ENCODE measurements around the gene PCDHB9. TPM values are rescaled to one million over a fixed set of nuclear protein-coding genes. Genes with fewer than 3 reads are reported as not detected.
"Not testable (repeated sequence)": the region's sequence is repeated elsewhere in the genome, so short reads cannot be mapped to it uniquely, and the experiment has no call there.

The PCDHB9 gene
- total and polyA plus RNA-seq, 7 donors, result under 0.01 to 6.2 (median 3.3) TPM; not detected in 1

DNA sequence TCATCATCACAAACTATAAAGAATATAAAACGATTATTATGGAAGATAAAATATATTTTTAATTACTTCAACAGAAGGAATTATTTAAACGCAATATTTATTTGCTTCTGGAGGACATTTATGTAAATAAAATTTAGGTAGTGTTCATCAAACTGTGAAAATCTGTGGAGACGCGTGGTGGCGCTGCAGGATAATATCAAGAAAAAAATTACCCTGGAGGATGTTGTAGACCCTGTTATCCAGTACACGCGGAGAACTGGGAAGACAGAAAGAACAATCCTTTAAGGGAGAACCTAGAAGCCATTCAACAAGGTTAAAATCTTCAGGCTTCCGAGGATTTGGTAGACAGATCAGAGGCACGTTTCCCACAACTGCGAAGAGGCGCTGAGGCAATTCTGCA is 21.5 kb downstream of the PCDHB9 start, which contains the start of gene PCDHB12:
TSS of gene PCDHB12 (plus strand) at position 242 of the 400 bp plus-strand sequence. CDS start 189 bp downstream, outside the sequence.
- no peak for TF ChIP-seq POLR2A (IDR thresholded peaks at IDR 0.05)
- TF ChIP-seq, protein P1, sequence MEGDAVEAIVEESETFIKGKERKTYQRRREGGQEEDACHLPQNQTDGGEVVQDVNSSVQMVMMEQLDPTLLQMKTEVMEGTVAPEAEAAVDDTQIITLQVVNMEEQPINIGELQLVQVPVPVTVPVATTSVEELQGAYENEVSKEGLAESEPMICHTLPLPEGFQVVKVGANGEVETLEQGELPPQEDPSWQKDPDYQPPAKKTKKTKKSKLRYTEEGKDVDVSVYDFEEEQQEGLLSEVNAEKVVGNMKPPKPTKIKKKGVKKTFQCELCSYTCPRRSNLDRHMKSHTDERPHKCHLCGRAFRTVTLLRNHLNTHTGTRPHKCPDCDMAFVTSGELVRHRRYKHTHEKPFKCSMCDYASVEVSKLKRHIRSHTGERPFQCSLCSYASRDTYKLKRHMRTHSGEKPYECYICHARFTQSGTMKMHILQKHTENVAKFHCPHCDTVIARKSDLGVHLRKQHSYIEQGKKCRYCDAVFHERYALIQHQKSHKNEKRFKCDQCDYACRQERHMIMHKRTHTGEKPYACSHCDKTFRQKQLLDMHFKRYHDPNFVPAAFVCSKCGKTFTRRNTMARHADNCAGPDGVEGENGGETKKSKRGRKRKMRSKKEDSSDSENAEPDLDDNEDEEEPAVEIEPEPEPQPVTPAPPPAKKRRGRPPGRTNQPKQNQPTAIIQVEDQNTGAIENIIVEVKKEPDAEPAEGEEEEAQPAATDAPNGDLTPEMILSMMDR (IDR thresholded peaks at IDR 0.05), result peak in 1 of 4 experiments; percentile 11
- H3K4me1 ChIP-seq, result no peaks in the 10 kb centered on the region
- no peaks in the 10 kb centered on the region for H3K36me3 ChIP-seq
- no peak within 1 kb of the TSS for H3K27ac ChIP-seq
- no peak for DNase-seq
- H3K4me3 ChIP-seq, result peak within 1 kb of the TSS in 1 of 4 donors; percentile 26
- peaks cover 0 to 4% (median 0%) of the 10 kb centered on the region in 3 donors for H3K27me3 ChIP-seq
- WGBS, 2 donors, result 24 to 34% methylated on average over 11 of the region's 11 CpGs
- intact Hi-C loops (cut with DNase I), result no loop called here
- peaks cover 8 to 48% (median 11%) of the 10 kb centered on the region in 4 donors for H3K9me3 ChIP-seq

DNA sequence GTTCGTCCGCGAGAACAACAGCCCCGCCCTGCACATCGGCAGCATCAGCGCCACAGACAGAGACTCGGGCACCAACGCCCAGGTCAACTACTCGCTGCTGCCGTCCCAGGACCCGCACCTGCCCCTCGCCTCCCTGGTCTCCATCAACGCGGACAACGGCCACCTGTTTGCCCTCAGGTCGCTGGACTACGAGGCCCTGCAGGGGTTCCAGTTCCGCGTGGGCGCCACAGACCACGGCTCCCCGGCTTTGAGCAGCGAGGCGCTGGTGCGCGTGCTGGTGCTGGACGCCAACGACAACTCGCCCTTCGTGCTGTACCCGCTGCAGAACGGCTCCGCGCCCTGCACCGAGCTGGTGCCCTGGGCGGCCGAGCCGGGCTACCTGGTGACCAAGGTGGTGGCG is 23.3 kb downstream of the PCDHB9 start:
- WGBS, 2 donors, result 45 to 69% methylated on average over 39 of the region's 39 CpGs
- peaks cover 8 to 50% (median 11%) of the 10 kb centered on the region in 4 donors for H3K9me3 ChIP-seq
- H3K36me3 ChIP-seq; DNase-seq; H3K4me1 ChIP-seq; H3K4me3 ChIP-seq; H3K27ac ChIP-seq; intact Hi-C loops (cut with DNase I); H3K27me3 ChIP-seq: not testable (repeated sequence)

DNA sequence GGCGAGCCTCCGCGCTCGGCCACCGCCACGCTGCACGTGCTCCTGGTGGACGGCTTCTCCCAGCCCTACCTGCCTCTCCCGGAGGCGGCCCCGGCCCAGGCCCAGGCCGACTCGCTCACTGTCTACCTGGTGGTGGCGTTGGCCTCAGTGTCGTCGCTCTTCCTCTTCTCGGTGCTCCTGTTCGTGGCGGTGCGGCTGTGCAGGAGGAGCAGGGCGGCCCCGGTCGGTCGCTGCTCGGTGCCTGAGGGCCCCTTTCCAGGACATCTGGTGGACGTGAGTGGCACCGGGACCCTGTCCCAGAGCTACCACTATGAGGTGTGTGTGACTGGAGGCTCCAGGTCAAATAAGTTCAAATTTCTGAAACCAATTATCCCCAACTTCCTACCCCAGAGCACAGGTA is 23.9 kb downstream of the PCDHB9 start:
- peaks cover 8 to 51% (median 12%) of the 10 kb centered on the region in 4 donors for H3K9me3 ChIP-seq
- H3K27ac ChIP-seq; DNase-seq; H3K4me3 ChIP-seq; H3K36me3 ChIP-seq; intact Hi-C loops (cut with DNase I); H3K27me3 ChIP-seq; H3K4me1 ChIP-seq: not testable (repeated sequence)
- WGBS, 2 donors, result 35 to 60% methylated on average over 22 of the region's 27 CpGs

DNA sequence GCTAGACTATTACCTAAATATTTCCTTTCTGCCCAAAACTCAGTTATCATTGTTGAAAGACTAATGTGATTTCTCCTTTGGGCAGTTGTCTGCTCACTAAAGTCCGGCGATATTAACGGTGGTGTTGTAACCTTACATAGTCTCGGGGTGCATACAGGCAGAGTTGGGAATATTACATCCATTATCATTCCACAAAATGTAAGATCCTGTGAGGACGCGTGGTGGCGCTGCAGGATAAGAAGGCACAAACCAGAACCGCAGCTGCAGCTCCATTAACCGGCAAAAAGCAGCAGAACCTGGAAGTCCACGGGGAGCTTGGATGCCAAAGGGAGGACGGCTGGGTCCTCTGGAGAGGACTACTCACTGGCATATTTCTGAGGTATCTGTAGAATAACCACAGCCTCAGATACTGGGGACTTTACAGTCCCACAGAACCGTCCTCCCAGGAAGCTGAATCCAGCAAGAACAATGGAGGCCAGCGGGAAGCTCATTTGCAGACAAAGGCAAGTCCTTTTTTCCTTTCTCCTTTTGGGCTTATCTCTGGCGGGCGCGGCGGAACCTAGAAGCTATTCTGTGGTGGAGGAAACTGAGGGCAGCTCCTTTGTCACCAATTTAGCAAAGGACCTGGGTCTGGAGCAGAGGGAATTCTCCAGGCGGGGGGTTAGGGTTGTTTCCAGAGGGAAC is 26.8 kb downstream of the PCDHB9 start, which contains the start of gene PCDHB13:
TSS of gene PCDHB13 (plus strand) at position 264 of the 684 bp plus-strand sequence. CDS start at position 469, 205 bp downstream.
- intact Hi-C loops (cut with DNase I); H3K4me1 ChIP-seq: not testable (repeated sequence)
- 14 to 16% methylated on average over 14 to 15 of the region's 18 CpGs for WGBS, 2 donors

DNA sequence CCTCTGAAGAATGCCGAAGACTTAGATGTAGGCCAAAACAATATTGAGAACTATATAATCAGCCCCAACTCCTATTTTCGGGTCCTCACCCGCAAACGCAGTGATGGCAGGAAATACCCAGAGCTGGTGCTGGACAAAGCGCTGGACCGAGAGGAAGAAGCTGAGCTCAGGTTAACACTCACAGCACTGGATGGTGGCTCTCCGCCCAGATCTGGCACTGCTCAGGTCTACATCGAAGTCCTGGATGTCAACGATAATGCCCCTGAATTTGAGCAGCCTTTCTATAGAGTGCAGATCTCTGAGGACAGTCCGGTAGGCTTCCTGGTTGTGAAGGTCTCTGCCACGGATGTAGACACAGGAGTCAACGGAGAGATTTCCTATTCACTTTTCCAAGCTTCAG is 27.6 kb downstream of the PCDHB9 start:
- intact Hi-C loops (cut with DNase I); H3K27me3 ChIP-seq; DNase-seq; H3K36me3 ChIP-seq; H3K27ac ChIP-seq; H3K4me1 ChIP-seq; H3K4me3 ChIP-seq: not testable (repeated sequence)
- WGBS, 2 donors, result 68 to 75% methylated on average over 11 of the region's 12 CpGs
- H3K9me3 ChIP-seq, result peaks cover 15 to 59% (median 25%) of the 10 kb centered on the region in 4 donors

More for the DNA sequence above, 26.8 kb downstream of the PCDHB9 start, which contains the start of gene PCDHB13:
- peaks cover 15 to 62% (median 25%) of the 10 kb centered on the region in 4 donors for H3K9me3 ChIP-seq
- TF ChIP-seq, protein P1 (IDR thresholded peaks at IDR 0.05), result peak in 2 of 4 experiments; percentile 17 to 44
- not testable (repeated sequence) for H3K27me3 ChIP-seq, DNase-seq, H3K36me3 ChIP-seq, H3K27ac ChIP-seq
- H3K4me3 ChIP-seq, result peak within 1 kb of the TSS in 3 of 4 donors; percentile 16 to 22 (median 19)

DNA sequence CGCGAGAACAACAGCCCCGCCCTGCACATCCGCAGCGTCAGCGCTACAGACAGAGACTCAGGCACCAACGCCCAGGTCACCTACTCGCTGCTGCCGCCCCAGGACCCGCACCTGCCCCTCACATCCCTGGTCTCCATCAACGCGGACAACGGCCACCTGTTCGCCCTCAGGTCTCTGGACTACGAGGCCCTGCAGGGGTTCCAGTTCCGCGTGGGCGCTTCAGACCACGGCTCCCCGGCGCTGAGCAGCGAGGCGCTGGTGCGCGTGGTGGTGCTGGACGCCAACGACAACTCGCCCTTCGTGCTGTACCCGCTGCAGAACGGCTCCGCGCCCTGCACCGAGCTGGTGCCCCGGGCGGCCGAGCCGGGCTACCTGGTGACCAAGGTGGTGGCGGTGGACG is 28.5 kb downstream of the PCDHB9 start:
- DNase-seq; H3K27me3 ChIP-seq; intact Hi-C loops (cut with DNase I); H3K4me1 ChIP-seq; H3K36me3 ChIP-seq; H3K27ac ChIP-seq; H3K4me3 ChIP-seq: not testable (repeated sequence)
- H3K9me3 ChIP-seq, result peaks cover 11 to 53% (median 23%) of the 10 kb centered on the region in 4 donors
- 44 to 78% methylated on average over 36 to 37 of the region's 40 CpGs for WGBS, 2 donors

DNA sequence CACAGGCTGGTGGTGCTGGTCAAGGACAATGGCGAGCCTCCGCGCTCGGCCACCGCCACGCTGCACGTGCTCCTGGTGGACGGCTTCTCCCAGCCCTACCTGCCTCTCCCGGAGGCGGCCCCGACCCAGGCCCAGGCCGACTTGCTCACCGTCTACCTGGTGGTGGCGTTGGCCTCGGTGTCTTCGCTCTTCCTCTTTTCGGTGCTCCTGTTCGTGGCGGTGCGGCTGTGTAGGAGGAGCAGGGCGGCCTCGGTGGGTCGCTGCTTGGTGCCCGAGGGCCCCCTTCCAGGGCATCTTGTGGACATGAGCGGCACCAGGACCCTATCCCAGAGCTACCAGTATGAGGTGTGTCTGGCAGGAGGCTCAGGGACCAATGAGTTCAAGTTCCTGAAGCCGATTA is 29.1 kb downstream of the PCDHB9 start:
- intact Hi-C loops (cut with DNase I); H3K4me1 ChIP-seq; H3K27me3 ChIP-seq; H3K4me3 ChIP-seq; H3K27ac ChIP-seq; H3K36me3 ChIP-seq; DNase-seq: not testable (repeated sequence)
- peaks cover 9 to 51% (median 23%) of the 10 kb centered on the region in 4 donors for H3K9me3 ChIP-seq
- WGBS, 2 donors, result 37 to 72% methylated on average over 19 to 22 of the region's 26 CpGs
